Ovary (tissue), 3 donors: ENCODE results near the gene KIF19.

Experiments used
- CTCF ChIP-seq, 3 donors: fragments of 450-650 bp in 2 of 3; fragments of 200-600 bp in 1 of 3; IDR thresholded peaks; one replicate each; pipeline versions ENCODE4 v1.5.1 to v1.8.0; 2016 to 2022; ENCODE audit warnings: antibody characterized with exemption in 3 of 3, mild to moderate bottlenecking in 1 of 3
- EP300 ChIP-seq: sonication (generic); formaldehyde crosslinking; IDR thresholded peaks from one replicate; pipeline ENCODE4 v1.6.1; 2017; ENCODE audit warnings: antibody characterized with exemption
- POLR2A ChIP-seq: fragments of 450-650 bp; IDR thresholded peaks from one replicate; pipeline ENCODE4 v1.6.1; 2017; ENCODE audit warnings: antibody characterized with exemption, mild to moderate bottlenecking, moderate library complexity
- donor health status: DM: no; HTN: no; CAD: no.

- no peak for TF ChIP-seq CTCF (IDR thresholded peaks at IDR 0.05)
- no peak for TF ChIP-seq POLR2A
- no peak for TF ChIP-seq EP300
These were observed 26.6 kb upstream of the KIF19 start for GRCh38 chr17:74299226-74300009.
